ENCODE data around the gene RIMBP3B. TPM values are rescaled to one million over a fixed set of nuclear protein-coding genes. Genes with fewer than 3 reads are reported as not detected.
"Not testable (repeated sequence)": the region's sequence is repeated elsewhere in the genome, so short reads cannot be mapped to it uniquely, and the experiment has no call there.

The RIMBP3B gene
- 0.27 TPM in 1 of 2 replicates, not detected in the other for total RNA-seq (2014; rRNA removed; shearing (Covaris generic))

- DNase-seq (ENCODE audit: low spot score), result not testable (repeated sequence)
Observed at GRCh38 chr22:21383701-21384467, at the start of gene RIMBP3B. Gene RIMBP3B (plus strand): TSS chr22:21383751. CDS start chr22:21383859, 108 bp downstream.

DNA sequence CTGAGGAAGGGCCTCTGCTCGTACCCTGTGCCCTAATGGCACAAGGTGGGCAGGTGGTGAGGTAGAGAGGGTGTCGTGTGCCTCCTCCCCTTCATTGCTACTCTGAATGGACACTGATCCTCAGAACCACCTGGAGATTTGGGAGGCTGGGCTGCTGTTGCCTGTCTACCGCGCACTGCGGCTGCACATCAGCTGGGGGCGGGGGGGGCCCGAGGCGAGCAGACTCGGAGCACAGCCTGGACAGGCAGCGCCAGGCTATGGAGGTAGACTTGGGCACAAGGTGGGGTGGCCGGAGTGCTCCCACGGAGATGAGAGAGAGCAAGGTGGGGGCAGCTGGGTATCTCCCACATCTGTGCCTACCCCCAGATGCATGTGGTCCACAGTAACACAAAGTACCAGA lies 26.0 kb upstream of the RIMBP3B start:
- DNase-seq (ENCODE audit: low spot score), result not testable (repeated sequence)

- not testable (repeated sequence) for DNase-seq (ENCODE audit: low spot score)
Observed at GRCh38 chr22:21360525-21360924, 23.0 kb upstream of the RIMBP3B start.

GRCh38 chr22:21362473-21362872 lies 21.1 kb upstream of the RIMBP3B start:
- not testable (repeated sequence) for DNase-seq (ENCODE audit: low spot score)

GRCh38 chr22:21363061-21363460 lies 20.5 kb upstream of the RIMBP3B start:
- not testable (repeated sequence) for DNase-seq (ENCODE audit: low spot score)

DNA sequence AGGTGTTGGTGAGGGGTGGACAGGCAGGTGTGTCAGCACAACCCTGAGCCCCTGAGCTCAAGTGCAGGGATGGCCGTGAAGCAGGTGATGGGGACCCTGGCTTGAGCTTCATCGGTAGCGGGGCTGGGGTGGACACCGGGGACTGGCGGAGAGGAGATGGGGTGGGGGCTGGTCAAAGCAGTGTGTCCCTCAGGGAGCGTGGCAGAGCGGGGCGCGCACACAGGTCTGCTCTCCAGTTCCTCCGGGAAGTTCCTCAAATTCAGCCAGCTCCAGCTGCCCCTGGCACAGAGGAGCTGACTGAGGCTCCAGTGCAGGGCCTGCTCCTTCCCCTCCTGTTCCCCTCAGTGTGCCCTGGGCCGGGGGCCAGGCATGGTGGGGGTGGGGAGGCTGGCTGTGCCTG lies 19.7 kb upstream of the RIMBP3B start:
- DNase-seq (ENCODE audit: low spot score), result not testable (repeated sequence)

- DNase-seq (ENCODE audit: low spot score), result not testable (repeated sequence)
Observed at GRCh38 chr22:21364362-21364761, 19.2 kb upstream of the RIMBP3B start.

DNA sequence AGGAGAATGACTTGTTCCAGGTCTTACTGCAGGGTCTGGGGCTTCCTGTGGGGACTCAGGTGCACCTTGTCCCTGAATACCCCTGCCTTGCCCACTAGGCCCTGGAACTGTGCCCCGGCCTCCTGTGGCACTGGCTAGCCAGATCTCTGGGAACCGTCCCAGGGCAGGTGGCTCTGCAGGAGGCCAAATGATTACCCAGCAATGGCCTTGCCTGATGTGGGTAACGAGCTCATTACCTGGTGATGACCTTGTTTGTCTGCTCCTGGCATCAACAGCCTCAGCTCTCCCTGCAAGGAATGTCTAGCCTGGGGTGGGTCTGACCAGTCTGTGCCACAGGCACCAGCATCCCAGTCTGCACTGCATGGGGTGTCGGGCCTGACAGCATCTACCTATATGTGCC lies 18.2 kb upstream of the RIMBP3B start:
- not testable (repeated sequence) for DNase-seq (ENCODE audit: low spot score)

GRCh38 chr22:21368603-21369310 lies 14.8 kb upstream of the RIMBP3B start:
- DNase-seq (ENCODE audit: low spot score), result not testable (repeated sequence)

DNA sequence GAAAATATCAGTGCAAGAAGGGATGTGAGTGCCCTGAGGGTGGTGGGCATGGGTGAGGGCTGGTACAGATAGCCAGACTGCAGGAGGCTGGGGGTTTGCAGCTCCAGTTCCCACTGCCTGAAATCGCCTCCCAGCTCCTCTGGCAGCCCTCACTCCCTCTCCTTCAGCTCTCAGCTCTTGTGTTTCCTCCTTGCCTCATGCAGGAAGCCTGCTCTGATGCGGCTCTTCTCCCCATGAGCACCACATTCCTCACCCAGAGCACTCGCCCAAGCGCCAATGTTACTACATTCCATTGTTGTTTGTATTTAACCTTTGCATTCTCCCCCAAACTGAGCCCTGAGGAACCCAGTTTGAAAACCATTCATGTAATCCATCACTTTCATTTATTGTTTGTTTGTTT lies 7.7 kb upstream of the RIMBP3B start:
- not testable (repeated sequence) for DNase-seq (ENCODE audit: low spot score)

DNA sequence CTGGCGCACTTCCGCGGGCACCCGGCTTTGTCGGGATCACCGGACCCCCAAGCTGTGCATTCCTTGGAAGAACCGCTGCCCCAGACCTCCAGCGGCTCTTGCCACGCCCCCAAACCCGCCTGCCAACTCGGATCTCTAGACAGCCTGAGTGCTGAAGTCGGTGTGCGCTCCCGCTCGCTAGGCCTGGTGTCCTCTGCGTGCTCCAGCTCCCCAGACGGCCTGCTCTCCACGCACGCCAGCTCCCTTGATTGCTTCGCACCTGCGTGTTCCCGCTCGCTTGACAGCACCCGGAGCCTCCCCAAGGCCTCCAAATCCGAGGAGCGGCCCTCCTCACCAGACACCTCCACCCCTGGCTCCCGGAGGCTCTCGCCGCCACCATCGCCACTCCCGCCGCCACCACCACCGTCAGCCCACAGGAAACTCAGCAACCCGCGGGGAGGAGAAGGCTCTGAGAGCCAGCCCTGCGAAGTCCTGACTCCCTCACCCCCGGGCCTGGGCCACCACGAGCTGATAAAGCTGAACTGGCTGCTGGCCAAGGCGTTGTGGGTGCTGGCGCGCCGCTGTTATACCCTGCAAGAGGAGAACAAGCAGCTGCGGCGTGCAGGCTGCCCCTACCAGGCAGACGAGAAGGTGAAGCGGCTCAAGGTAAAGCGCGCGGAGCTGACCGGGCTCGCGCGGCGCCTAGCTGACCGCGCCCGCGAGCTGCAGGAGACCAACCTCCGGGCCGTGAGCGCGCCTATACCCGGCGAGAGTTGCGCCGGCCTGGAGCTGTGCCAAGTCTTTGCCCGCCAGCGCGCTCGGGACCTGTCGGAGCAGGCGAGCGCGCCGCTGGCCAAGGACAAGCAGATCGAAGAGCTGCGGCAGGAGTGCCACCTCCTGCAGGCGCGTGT lies 1.2 kb downstream of the RIMBP3B start:
- DNase-seq (ENCODE audit: low spot score), result not testable (repeated sequence)

GRCh38 chr22:21389480-21389879 lies 5.9 kb downstream of the RIMBP3B start:
- DNase-seq (ENCODE audit: low spot score), result not testable (repeated sequence)

- not testable (repeated sequence) for DNase-seq (ENCODE audit: low spot score)
Observed at GRCh38 chr22:21390013-21390412, 6.5 kb downstream of the RIMBP3B start.

GRCh38 chr22:21394613-21395012 lies 11.1 kb downstream of the RIMBP3B start:
- DNase-seq (ENCODE audit: low spot score), result not testable (repeated sequence)

GRCh38 chr22:21401197-21401969 lies 17.8 kb downstream of the RIMBP3B start:
- DNase-seq (ENCODE audit: low spot score), result not testable (repeated sequence)

DNA sequence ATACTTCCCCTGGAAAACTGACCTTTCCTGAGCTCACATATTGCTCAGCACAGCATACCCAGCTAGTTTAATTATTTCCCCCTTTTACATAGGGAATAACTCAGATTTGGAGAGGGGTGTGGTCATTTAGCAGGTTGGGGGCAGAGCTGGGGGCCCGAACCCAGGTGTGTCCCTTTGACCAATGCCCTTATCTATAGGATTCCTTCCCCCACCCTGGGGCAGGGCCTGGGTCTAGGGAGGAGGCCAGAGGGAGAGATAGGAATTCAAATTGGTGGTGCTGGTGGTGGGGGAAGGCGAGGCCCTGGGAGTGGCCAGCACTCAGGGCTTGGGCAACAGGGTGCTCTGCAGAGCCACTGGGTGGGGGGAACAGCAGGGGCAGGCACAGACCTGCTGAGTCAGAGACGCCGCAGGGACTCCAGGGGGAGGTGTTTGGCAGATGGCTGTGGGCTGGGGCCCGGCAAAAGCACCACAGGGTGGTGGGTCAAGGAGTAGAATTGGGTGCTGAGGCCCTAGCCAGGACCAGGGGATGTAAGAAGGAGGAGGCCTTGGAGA lies 19.3 kb downstream of the RIMBP3B start:
- DNase-seq (ENCODE audit: low spot score), result not testable (repeated sequence)

GRCh38 chr22:21407139-21407538 lies 23.6 kb downstream of the RIMBP3B start:
- not testable (repeated sequence) for DNase-seq (ENCODE audit: low spot score)

DNA sequence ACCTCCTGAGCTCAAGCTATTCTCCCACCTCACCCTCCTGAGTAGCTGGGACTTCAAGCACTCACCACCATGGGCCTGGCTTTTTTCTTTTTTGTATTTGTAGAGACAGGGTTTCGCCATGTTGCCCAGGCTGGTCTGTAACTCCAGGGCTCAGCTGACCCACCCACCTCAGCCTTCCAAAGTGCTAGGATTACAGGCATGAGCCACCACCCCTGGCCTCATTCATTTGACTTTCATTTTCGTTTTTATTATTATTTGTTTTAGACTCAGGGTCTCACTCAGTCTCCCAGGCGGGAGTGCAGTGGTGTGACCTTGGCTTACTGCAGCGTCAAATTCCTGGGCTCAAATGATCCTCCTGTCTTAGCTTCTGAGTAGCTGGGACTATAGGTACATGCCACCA lies 24.2 kb downstream of the RIMBP3B start:
- not testable (repeated sequence) for DNase-seq (ENCODE audit: low spot score)

DNA sequence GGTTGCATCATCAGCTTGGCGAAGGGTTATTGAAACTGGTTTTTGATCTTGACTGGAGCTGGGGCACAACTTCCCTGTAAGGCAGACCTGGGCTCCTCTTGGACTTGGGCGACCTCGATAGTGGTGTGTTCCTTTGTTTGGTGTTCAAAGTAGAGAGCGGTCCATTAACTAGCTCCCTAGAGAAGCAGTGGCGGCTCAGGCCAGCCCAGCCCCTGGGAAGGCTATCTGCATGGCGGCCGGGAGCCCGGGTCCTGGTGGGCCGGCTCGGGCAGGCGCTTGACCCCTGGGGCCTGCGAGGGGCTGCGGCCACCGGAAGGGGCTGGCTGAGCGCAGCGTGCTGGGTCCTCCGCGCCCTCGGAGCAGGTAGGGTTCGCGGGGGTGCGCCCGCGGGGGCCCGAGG lies 32.8 kb downstream of the RIMBP3B start:
- DNase-seq (ENCODE audit: low spot score), result not testable (repeated sequence)

- DNase-seq (ENCODE audit: low spot score), result not testable (repeated sequence)
Observed at GRCh38 chr22:21417227-21417746, 33.7 kb downstream of the RIMBP3B start, which contains the start of gene HIC2. Gene HIC2 (plus strand): TSS chr22:21417371. CDS start chr22:21442832, 25,461 bp downstream.

All from H4 (cell line).